ENCODE measurements around the gene NDUFA5.
"Not testable (repeated sequence)": the region's sequence is repeated elsewhere in the genome, so short reads cannot be mapped to it uniquely, and the experiment has no call there.

The NDUFA5 gene

GRCh38 chr7:123558289-123558874 lies 764 bp upstream of the NDUFA5 start:
- DNase-seq (ENCODE audit: low read depth in 2 of 2, low spot score in 1 of 2): no peak

GRCh38 chr7:123557016-123557397 lies 611 bp downstream of the NDUFA5 start:
- DNase-seq (ENCODE audit: low read depth in 2 of 2, low spot score in 1 of 2): no peak

- no peak for DNase-seq (ENCODE audit: low read depth in 2 of 2, low spot score in 1 of 2)
Measured at GRCh38 chr7:123555484-123555883, 2.1 kb downstream of the NDUFA5 start.

- no peak for DNase-seq (ENCODE audit: low read depth in 2 of 2, low spot score in 1 of 2)
Measured at GRCh38 chr7:123553159-123553558, 4.5 kb downstream of the NDUFA5 start.

- DNase-seq (ENCODE audit: low read depth in 2 of 2, low spot score in 1 of 2): no peak
Measured at GRCh38 chr7:123552641-123553040, 5.0 kb downstream of the NDUFA5 start.

GRCh38 chr7:123552134-123552533 lies 5.5 kb downstream of the NDUFA5 start:
- not testable (repeated sequence) for DNase-seq (ENCODE audit: low read depth in 2 of 2, low spot score in 1 of 2)

- no peak for DNase-seq (ENCODE audit: low read depth in 2 of 2, low spot score in 1 of 2)
Measured at GRCh38 chr7:123548406-123548805, 9.2 kb downstream of the NDUFA5 start.

GRCh38 chr7:123539871-123540270 lies 17.7 kb downstream of the NDUFA5 start:
- no peak for DNase-seq (ENCODE audit: low read depth in 2 of 2, low spot score in 1 of 2)

GRCh38 chr7:123538897-123539296 lies 18.7 kb downstream of the NDUFA5 start:
- no peak for DNase-seq (ENCODE audit: low read depth in 2 of 2, low spot score in 1 of 2)

GRCh38 chr7:123538189-123538714 lies 19.4 kb downstream of the NDUFA5 start:
- no peak for DNase-seq (ENCODE audit: low read depth in 2 of 2, low spot score in 1 of 2)

- DNase-seq (ENCODE audit: low read depth in 2 of 2, low spot score in 1 of 2): no peak
Measured at GRCh38 chr7:123537026-123537642, 20.5 kb downstream of the NDUFA5 start.

- DNase-seq (ENCODE audit: low read depth in 2 of 2, low spot score in 1 of 2): no peak
Measured at GRCh38 chr7:123535517-123535916, 22.1 kb downstream of the NDUFA5 start.

- peak; percentile 92 to 96 for DNase-seq (ENCODE audit: low read depth in 2 of 2, low spot score in 1 of 2)
Measured at GRCh38 chr7:123534383-123535260, 23.0 kb downstream of the NDUFA5 start, which contains the start of gene IQUB. IQUB (minus strand) TSS chr7:123534595; CDS start chr7:123512340, 22,255 bp downstream.

- DNase-seq (ENCODE audit: low read depth in 2 of 2, low spot score in 1 of 2): no peak
Measured at GRCh38 chr7:123533929-123534382, 23.7 kb downstream of the NDUFA5 start.

- no peak for DNase-seq (ENCODE audit: low read depth in 2 of 2, low spot score in 1 of 2)
Measured at GRCh38 chr7:123533553-123533917, 24.1 kb downstream of the NDUFA5 start.

GRCh38 chr7:123532788-123533552 lies 24.6 kb downstream of the NDUFA5 start:
- not testable (repeated sequence) for DNase-seq (ENCODE audit: low read depth in 2 of 2, low spot score in 1 of 2)

- DNase-seq (ENCODE audit: low read depth in 2 of 2, low spot score in 1 of 2): not testable (repeated sequence)
Measured at GRCh38 chr7:123532343-123532742, 25.3 kb downstream of the NDUFA5 start.

GRCh38 chr7:123530035-123530591 lies 27.5 kb downstream of the NDUFA5 start:
- not testable (repeated sequence) for DNase-seq (ENCODE audit: low read depth in 2 of 2, low spot score in 1 of 2)

- DNase-seq (ENCODE audit: low read depth in 2 of 2, low spot score in 1 of 2): no peak
Measured at GRCh38 chr7:123528265-123528664, 29.4 kb downstream of the NDUFA5 start.

- DNase-seq (ENCODE audit: low read depth in 2 of 2, low spot score in 1 of 2): not testable (repeated sequence)
Measured at GRCh38 chr7:123527712-123528225, 29.8 kb downstream of the NDUFA5 start.

All from stimulated activated CD8-positive, alpha-beta memory T cell treated with anti-CD3 and anti-CD28 coated beads, Interleukin-4, amount 100 ng/mL, for 1 hour (primary cell).